ENCODE results near the gene SERINC1. TPM values are rescaled to one million over a fixed set of nuclear protein-coding genes. Genes with fewer than 3 reads are reported as not detected.

SERINC1 gene
- total and polyA plus RNA-seq, 9 of the 15 experiments (the other 6 are each of a cell fraction or from before 2014, with no cell fraction given), result 28.8 to 64.6 (median 39.7) TPM

DNA sequence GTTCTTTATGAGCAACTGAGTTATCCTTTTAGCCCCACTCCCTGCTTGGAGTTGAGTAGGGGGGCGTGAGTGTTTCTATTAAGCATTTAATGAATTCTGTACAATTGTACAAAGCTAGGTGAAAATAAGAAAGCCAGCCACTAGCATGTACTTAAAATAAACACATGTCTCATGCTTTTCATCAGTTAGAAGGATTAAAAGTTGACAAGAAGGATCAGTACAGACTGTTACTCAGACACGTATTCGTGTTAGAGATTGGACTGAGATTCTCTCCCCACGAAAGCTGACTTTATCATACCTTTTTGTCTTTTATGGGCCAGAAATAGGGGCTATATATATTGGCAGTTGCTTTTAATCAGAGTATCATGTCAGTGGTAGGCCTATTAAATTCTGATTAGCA, 70.5 kb downstream of the SERINC1 start (continued):
- no peak for TF ChIP-seq MBD2 (IDR thresholded peaks at IDR 0.05; ENCODE audit: borderline replicate concordance, low read depth)

DNA sequence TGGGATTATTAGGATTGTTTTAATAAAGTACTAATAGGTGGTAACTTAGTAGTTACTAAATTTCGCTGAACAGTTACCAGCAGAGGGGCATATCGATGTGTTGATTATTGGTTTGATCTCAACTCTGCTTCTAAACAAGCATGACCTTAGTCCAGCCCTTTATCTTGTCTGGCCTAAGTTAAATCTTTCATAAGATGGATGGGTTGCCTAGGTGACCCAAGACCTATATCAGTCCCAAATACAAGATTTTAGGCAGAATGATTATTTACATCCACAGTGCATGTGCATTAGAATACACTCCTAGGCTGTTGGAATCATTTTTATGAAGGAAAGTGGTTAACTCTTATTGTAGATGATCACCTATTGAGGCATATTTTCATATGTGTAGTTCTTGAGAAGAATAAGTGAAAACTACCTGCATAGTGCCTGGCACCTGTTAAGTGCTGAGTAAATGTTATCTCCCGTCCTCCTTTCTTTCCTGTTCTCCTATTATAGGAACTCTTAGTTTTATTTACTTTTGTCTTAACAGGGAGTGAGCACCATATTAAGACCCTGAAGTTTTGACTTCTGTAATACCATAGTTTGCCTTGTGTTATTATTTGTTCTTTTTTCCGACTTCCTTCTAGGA, 71.0 kb downstream of the SERINC1 start:
- intact Hi-C loops (cut with micrococcal nuclease), result loop anchor here (5.0 kb wide), 1 partner anchor 312 kb away; no protein-coding TSS in a partner anchor
- in situ Hi-C loops (cut with MboI), result no loop called here
- FAIRE-seq, result no peak
- TF ChIP-seq MECOM (CRISPR knock-in tag; IDR thresholded peaks at IDR 0.05) (peak; percentile 42; the same call in 1 of the 2 replicates), RFX1 (IDR thresholded peaks at IDR 0.05) (peak; percentile 72), SP2 (IDR thresholded peaks at IDR 0.05; ENCODE audit: extremely low read depth, low read depth, low read length, poor library complexity, severe bottlenecking) (no peak)
- TF ChIP-seq, protein P1, sequence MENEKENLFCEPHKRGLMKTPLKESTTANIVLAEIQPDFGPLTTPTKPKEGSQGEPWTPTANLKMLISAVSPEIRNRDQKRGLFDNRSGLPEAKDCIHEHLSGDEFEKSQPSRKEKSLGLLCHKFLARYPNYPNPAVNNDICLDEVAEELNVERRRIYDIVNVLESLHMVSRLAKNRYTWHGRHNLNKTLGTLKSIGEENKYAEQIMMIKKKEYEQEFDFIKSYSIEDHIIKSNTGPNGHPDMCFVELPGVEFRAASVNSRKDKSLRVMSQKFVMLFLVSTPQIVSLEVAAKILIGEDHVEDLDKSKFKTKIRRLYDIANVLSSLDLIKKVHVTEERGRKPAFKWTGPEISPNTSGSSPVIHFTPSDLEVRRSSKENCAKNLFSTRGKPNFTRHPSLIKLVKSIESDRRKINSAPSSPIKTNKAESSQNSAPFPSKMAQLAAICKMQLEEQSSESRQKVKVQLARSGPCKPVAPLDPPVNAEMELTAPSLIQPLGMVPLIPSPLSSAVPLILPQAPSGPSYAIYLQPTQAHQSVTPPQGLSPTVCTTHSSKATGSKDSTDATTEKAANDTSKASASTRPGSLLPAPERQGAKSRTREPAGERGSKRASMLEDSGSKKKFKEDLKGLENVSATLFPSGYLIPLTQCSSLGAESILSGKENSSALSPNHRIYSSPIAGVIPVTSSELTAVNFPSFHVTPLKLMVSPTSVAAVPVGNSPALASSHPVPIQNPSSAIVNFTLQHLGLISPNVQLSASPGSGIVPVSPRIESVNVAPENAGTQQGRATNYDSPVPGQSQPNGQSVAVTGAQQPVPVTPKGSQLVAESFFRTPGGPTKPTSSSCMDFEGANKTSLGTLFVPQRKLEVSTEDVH (IDR thresholded peaks at IDR 0.05; ENCODE audit: low read depth, partially characterized antibody), result no peak

More for the DNA sequence above, 71.0 kb downstream of the SERINC1 start:
- H3K9me1 ChIP-seq (ENCODE audit: control insufficient read depth, insufficient read depth, low read length), result no peaks in the 10 kb centered on the region
- ChIA-PET CTCF (ENCODE audit: low intra/inter-chr PET ratio) (no interaction called here), POLR2A (interaction anchor here (0.8 to 1.8 kb wide), 2 partner anchors 18 to 66 kb away, joined by 3 to 4 read pairs; no protein-coding TSS in a partner anchor)
- ATAC-seq (0 out of 3 replicates have a peak, but pooled peaks have one; percentile 2), DNase-seq (ENCODE audit: extremely low read depth in 1 of 4, low spot score in 3 of 4) (peak in 2 of 4 experiments; percentile 16 to 35)
- H3K27me3 ChIP-seq (ENCODE audit: control insufficient read depth in 2 of 2, insufficient read depth in 2 of 2, low read length in 2 of 2), result no peaks in the 10 kb centered on the region
- H3K79me2 ChIP-seq (ENCODE audit: control insufficient read depth, insufficient read depth, low read length), result peaks cover 61% of the 10 kb centered on the region
- no TSS peak for BruUV-seq (replicated peaks)
- H3K36me3 ChIP-seq (ENCODE audit: control insufficient read depth, insufficient read depth, low read length), result peaks cover 9% of the 10 kb centered on the region; the same call in 2 of the 3 replicates
- H3K4me2 ChIP-seq (ENCODE audit: insufficient read depth, low read length), result peak overlapping the region; percentile 91
- H3K9ac ChIP-seq (ENCODE audit: insufficient read depth in 1 of 2, low read depth in 2 of 2, low read length in 2 of 2), result peak overlapping the region in 1 of 2 experiments; percentile 94; a peak in 2 of 4 replicates
- H3K4me1 ChIP-seq (replicated peaks in 1 of 2; ENCODE audit: control insufficient read depth in 2 of 2, insufficient read depth in 2 of 2, low read length in 2 of 2), result peaks cover 10 to 11% of the 10 kb centered on the region in 2 experiments; a peak in 3 of 5 replicates
- peaks cover 5% of the 10 kb centered on the region; the same call in 1 of the 2 replicates for H4K20me1 ChIP-seq (replicated peaks; ENCODE audit: control insufficient read depth, insufficient read depth, low read length)
- WGBS (ENCODE audit: insufficient coverage, low coverage, missing lambda C conversion rate), result 0% methylated on average over 4 of the region's 4 CpGs
- H2AFZ ChIP-seq (ENCODE audit: low read depth, low read length), result no peak overlapping the region
- H3K27ac ChIP-seq (ENCODE audit: extremely low read depth, low read depth, low read length), result peak overlapping the region; percentile 90; the same call in 2 of the 3 replicates
- H3K9me3 ChIP-seq (replicated peaks; ENCODE audit: control insufficient read depth, insufficient read depth, low read depth, low read length), result no peaks in the 10 kb centered on the region
- H3K4me3 ChIP-seq, result peak overlapping the region; percentile 89
